ENCODE measurements around the gene LSP1.

DNA sequence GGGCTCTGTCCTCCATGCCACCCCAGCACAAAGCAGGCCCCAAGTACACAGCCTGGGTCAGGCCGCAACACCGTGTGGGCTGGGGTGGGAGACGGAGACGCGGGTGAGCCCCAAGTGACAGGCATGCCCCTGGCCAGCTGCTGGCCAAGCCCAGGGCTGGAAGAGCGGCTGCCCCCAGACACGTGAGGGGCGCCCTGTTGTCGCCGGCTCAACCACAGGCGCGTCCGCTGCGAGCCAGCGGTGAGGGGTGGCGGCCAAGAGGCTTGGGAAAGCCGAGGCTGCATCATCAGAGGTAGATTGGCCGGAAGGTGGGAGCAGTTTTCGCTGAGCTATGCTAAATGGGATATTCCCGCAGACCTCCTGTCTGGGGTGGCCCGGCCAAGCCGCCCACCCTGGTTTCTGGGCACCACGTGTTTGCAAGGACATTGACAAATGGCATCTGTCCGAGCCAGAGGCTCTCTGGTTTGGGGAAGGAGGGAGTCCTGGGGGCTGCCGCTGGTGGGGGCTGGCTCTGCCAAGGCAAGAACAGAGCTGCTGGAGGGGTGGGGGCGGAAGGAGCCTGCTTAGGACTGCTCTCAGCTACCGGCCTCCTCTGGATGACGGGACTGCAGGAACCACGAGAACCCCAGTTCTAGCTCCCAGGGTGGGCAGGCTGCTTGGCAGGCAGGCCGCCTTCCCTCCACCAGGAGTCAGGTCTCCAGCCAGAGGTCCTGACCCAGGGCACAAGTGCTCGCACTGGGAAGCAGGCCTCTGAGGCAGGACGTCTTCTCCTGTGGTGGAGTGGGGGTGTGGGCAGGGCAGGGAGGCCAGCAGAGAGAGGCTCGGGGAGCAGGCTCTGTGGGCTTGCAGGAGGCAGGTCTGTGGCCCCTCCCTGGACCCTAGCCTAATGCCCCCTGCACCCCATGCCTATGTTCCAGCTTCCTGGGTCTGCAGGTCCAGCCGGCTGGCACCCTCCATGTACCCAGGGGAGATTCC lies 38.3 kb downstream of the LSP1 start:
- TF ChIP-seq POLR2A (IDR thresholded peaks at IDR 0.05; ENCODE audit: low read depth, low read length), result no peak
- TF ChIP-seq, protein P1, sequence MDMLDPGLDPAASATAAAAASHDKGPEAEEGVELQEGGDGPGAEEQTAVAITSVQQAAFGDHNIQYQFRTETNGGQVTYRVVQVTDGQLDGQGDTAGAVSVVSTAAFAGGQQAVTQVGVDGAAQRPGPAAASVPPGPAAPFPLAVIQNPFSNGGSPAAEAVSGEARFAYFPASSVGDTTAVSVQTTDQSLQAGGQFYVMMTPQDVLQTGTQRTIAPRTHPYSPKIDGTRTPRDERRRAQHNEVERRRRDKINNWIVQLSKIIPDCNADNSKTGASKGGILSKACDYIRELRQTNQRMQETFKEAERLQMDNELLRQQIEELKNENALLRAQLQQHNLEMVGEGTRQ (IDR thresholded peaks at IDR 0.05; ENCODE audit: low read depth, low read length), result no peak
- TF ChIP-seq, protein P2, sequence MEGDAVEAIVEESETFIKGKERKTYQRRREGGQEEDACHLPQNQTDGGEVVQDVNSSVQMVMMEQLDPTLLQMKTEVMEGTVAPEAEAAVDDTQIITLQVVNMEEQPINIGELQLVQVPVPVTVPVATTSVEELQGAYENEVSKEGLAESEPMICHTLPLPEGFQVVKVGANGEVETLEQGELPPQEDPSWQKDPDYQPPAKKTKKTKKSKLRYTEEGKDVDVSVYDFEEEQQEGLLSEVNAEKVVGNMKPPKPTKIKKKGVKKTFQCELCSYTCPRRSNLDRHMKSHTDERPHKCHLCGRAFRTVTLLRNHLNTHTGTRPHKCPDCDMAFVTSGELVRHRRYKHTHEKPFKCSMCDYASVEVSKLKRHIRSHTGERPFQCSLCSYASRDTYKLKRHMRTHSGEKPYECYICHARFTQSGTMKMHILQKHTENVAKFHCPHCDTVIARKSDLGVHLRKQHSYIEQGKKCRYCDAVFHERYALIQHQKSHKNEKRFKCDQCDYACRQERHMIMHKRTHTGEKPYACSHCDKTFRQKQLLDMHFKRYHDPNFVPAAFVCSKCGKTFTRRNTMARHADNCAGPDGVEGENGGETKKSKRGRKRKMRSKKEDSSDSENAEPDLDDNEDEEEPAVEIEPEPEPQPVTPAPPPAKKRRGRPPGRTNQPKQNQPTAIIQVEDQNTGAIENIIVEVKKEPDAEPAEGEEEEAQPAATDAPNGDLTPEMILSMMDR (conservative IDR thresholded peaks at IDR 0.05; ENCODE audit: low read depth, low read length), result no peak
- no peak for TF ChIP-seq CEBPB (IDR thresholded peaks at IDR 0.05; ENCODE audit: low read depth, low read length)
- TF ChIP-seq, protein P3, sequence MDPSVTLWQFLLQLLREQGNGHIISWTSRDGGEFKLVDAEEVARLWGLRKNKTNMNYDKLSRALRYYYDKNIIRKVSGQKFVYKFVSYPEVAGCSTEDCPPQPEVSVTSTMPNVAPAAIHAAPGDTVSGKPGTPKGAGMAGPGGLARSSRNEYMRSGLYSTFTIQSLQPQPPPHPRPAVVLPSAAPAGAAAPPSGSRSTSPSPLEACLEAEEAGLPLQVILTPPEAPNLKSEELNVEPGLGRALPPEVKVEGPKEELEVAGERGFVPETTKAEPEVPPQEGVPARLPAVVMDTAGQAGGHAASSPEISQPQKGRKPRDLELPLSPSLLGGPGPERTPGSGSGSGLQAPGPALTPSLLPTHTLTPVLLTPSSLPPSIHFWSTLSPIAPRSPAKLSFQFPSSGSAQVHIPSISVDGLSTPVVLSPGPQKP (IDR thresholded peaks at IDR 0.05; ENCODE audit: borderline replicate concordance, low read depth, low read length), result no peak
